ENCODE data around the gene SOWAHB. TPM values are rescaled to one million over a fixed set of nuclear protein-coding genes. Genes with fewer than 3 reads are reported as not detected.
"Not testable (repeated sequence)": the region's sequence is repeated elsewhere in the genome, so short reads cannot be mapped to it uniquely, and the experiment has no call there.

SOWAHB gene
- total RNA-seq, 4 donors from 2014 or later, result 1.9 to 3.3 TPM; not detected in 2

- DNase-seq, result no peak
- TF ChIP-seq POLR2A (IDR thresholded peaks at IDR 0.05), result no peak
- TF ChIP-seq, protein P1, sequence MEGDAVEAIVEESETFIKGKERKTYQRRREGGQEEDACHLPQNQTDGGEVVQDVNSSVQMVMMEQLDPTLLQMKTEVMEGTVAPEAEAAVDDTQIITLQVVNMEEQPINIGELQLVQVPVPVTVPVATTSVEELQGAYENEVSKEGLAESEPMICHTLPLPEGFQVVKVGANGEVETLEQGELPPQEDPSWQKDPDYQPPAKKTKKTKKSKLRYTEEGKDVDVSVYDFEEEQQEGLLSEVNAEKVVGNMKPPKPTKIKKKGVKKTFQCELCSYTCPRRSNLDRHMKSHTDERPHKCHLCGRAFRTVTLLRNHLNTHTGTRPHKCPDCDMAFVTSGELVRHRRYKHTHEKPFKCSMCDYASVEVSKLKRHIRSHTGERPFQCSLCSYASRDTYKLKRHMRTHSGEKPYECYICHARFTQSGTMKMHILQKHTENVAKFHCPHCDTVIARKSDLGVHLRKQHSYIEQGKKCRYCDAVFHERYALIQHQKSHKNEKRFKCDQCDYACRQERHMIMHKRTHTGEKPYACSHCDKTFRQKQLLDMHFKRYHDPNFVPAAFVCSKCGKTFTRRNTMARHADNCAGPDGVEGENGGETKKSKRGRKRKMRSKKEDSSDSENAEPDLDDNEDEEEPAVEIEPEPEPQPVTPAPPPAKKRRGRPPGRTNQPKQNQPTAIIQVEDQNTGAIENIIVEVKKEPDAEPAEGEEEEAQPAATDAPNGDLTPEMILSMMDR (IDR thresholded peaks at IDR 0.05), result no peak
- intact Hi-C loops (cut with DNase I; ENCODE audit: low total_unique reads), result no loop called here
- Histone ChIP-seq H3K4me1 (no peaks in the 10 kb centered on the region), H3K27me3 (no peaks in the 10 kb centered on the region), H3K36me3 (no peaks in the 10 kb centered on the region), H3K9me3 (no peaks in the 10 kb centered on the region), H3K4me3 (no peak overlapping the region), H3K27ac (no peak overlapping the region)
These were observed 23.8 kb downstream of the SOWAHB start for GRCh38 chr4:76874176-76874575.

- Histone ChIP-seq H3K4me3 (no peak overlapping the region), H3K27me3 (no peaks in the 10 kb centered on the region), H3K9me3 (no peaks in the 10 kb centered on the region), H3K27ac (no peak overlapping the region), H3K4me1 (no peaks in the 10 kb centered on the region), H3K36me3 (no peaks in the 10 kb centered on the region)
- intact Hi-C loops (cut with DNase I; ENCODE audit: low total_unique reads), result no loop called here
- TF ChIP-seq, protein P1 (IDR thresholded peaks at IDR 0.05), result no peak
- no peak for TF ChIP-seq POLR2A (IDR thresholded peaks at IDR 0.05)
- DNase-seq, result no peak
These were observed 24.4 kb downstream of the SOWAHB start for GRCh38 chr4:76873495-76873894.

- no peaks in the 10 kb centered on the region for H3K27me3 ChIP-seq
- H3K36me3 ChIP-seq, result no peaks in the 10 kb centered on the region
- H3K9me3 ChIP-seq, result no peaks in the 10 kb centered on the region
- intact Hi-C loops (cut with DNase I; ENCODE audit: low total_unique reads), result no loop called here
- no peak overlapping the region for H3K27ac ChIP-seq
- no peak overlapping the region for H3K4me3 ChIP-seq
- TF ChIP-seq, protein P1 (IDR thresholded peaks at IDR 0.05), result no peak
- no peak for TF ChIP-seq POLR2A (IDR thresholded peaks at IDR 0.05)
- no peak for DNase-seq
- no peaks in the 10 kb centered on the region for H3K4me1 ChIP-seq
These were observed 25.4 kb downstream of the SOWAHB start for GRCh38 chr4:76872556-76872955.

DNA sequence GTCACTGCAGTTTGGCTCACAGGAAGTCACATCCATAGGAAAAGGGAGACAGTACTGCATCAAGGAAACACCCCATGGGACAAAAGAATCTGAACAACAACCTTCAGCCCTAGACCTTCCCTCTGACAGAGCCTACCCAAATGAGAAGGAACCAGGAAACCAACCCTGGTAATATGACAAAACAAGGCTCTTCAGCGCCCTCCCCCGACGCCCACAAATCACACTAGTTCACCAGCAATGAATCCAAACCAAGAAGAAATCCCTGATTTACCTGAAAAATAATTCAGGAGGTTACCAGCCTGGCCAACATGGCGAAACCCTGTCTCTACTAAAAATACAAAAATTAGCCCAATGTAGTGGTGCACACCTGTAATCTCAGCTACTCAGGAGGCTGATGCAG lies 29.2 kb downstream of the SOWAHB start:
- H3K9me3 ChIP-seq; H3K27ac ChIP-seq; intact Hi-C loops (cut with DNase I; ENCODE audit: low total_unique reads); H3K4me1 ChIP-seq; H3K27me3 ChIP-seq; DNase-seq; H3K4me3 ChIP-seq; H3K36me3 ChIP-seq: not testable (repeated sequence)

DNA sequence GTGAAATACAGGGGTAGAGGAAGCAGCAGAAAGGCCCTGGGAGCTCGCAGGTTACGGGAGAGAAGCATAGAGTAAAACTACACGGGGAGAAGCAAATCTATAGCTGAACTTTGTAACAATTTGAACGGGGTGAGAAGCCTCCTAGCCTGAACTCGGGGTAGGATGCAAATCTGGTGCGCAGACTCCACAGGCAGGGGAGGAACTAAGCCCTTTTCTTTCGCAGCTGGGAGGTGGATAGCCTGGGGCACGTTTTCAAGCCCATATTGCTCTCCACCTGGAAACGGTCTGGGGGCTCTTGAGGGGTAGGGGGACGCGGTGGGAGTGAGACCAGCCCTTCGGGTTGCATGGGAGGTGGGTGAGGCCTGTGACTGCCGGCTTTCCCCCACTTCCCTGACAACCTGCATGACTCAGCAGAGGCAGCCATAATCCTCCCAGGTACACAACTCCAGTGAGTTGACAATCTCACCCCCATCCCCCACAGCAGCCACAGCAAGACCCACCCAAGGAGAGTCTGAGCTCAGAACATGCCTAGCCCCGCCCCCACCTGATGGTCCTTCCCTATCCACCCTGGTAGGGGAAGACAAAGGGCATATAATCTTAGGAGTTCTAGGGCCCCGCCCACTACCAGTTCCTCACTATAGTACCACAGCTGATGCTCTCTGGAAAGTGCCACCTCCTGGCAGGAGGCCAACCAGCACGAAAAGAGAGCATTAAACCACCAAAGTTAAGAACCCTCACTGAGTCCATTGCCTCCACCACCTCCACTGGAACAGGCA lies 29.9 kb downstream of the SOWAHB start:
- no peak for DNase-seq
- intact Hi-C loops (cut with DNase I; ENCODE audit: low total_unique reads), result no loop called here
- Histone ChIP-seq H3K27ac (no peak overlapping the region), H3K36me3 (no peaks in the 10 kb centered on the region), H3K4me3 (no peak overlapping the region), H3K9me3 (no peaks in the 10 kb centered on the region), H3K4me1 (no peaks in the 10 kb centered on the region), H3K27me3 (no peaks in the 10 kb centered on the region)
- TF ChIP-seq, protein P1 (IDR thresholded peaks at IDR 0.05), result no peak
- no peak for TF ChIP-seq POLR2A (IDR thresholded peaks at IDR 0.05)

All from uterus (tissue), 4 donors.